HepG2 (cell line): Measurements from ENCODE around the gene NCBP3. TPM values are rescaled to one million over a fixed set of nuclear protein-coding genes. Genes with fewer than 3 reads are reported as not detected.

Experiments
- ATAC-seq: fragments of 200-7000 bp; cut with Tn5 transposase; 3 replicates; pipeline ENCODE4 v1.9.1; 2020; ENCODE audit warnings: mild to moderate bottlenecking, moderate library complexity
- BruUV-seq: library from RNA; stranded (reverse); fragments of 400-500 nt; replicated peaks from 2 replicates; lab custom pipeline; 2021; lab: Mats Ljungman, UMichigan
- CTCF ChIA-PET: fragments of 300-600 bp; formaldehyde crosslinking; extraction: SDS; loops from one replicate; lab custom pipeline; 2021; ENCODE audit warnings: low total read pairs, inconsistent platforms, low intra/inter-chr PET ratio; lab: Yijun Ruan, JAX
- POLR2A ChIA-PET: fragments of 350-600 bp; sonication (Branson Sonifier 250); formaldehyde crosslinking; loops from one replicate; lab custom pipeline; 2020; ENCODE audit warnings: antibody characterized with exemption, inconsistent platforms; lab: Yijun Ruan, JAX
- DNase-seq: peaks from one replicate; pipeline ENCODE4 v3.0.0-alpha.2; 2015; ENCODE audit warnings: low spot score
- FAIRE-seq: peaks from 3 replicates; lab custom pipeline; 2011; peaks lifted over from hg19 to GRCh38; lab: Jason Lieb, UNC
- H2AFZ ChIP-seq: one replicate; pipeline ENCODE4 v1.6.1; 2011; ENCODE audit warnings: low read length, inconsistent platforms
- H3K27ac ChIP-seq: fragments of 300-600 bp; 3 replicates; pipeline ENCODE4 v1.8.0; 2011; ENCODE audit warnings: mixed run types, mild to moderate bottlenecking, mixed read lengths, low read length, inconsistent platforms; ENCODE audit not compliant: insufficient read depth; ENCODE audit errors: extremely low read length
- H3K27me3 ChIP-seq, 2 experiments: fragments of 200-600 bp in 1 of 2; 2 replicates in 1 of 2; 3 replicates in 1 of 2; pipeline versions ENCODE4 v1.6.0 to v1.8.0; 2011; ENCODE audit warnings: low read length in 2 of 2, mild to moderate bottlenecking in 2 of 2, moderate library complexity in 2 of 2, inconsistent platforms in 1 of 2; ENCODE audit not compliant: insufficient read depth in 2 of 2, control insufficient read depth in 1 of 2
- H3K36me3 ChIP-seq, 2 experiments: fragments of 200-600 bp in 1 of 2; replicated peaks in 1 of 2; 2 replicates in 1 of 2; 3 replicates in 1 of 2; pipeline versions ENCODE4 v1.5.1 to v1.8.0; 2011; ENCODE audit warnings: low read length in 2 of 2, inconsistent platforms in 1 of 2; ENCODE audit not compliant: insufficient read depth in 2 of 2, control insufficient read depth in 1 of 2
- H3K4me1 ChIP-seq: 2 replicates; pipeline ENCODE4 v1.5.1; 2012; ENCODE audit warnings: low read length, inconsistent platforms; ENCODE audit not compliant: insufficient read depth
- H3K4me2 ChIP-seq: 2 replicates; pipeline ENCODE4 v1.6.0; 2011; ENCODE audit warnings: low read depth, low read length, inconsistent platforms
- H3K4me3 ChIP-seq, 3 experiments: fragments of 200-600 bp in 1 of 3; sonication (generic), shearing (Covaris generic) in 1 of 3; replicated peaks in 1 of 3; 2 replicates each; pipeline ENCODE4 v1.5.1; 2011 to 2016; ENCODE audit warnings: low read length in 3 of 3, inconsistent platforms in 2 of 3, low read depth in 2 of 3, mild to moderate bottlenecking in 2 of 3, control low read depth in 1 of 3, mixed read lengths in 1 of 3; ENCODE audit not compliant: insufficient read depth in 1 of 3
- H3K79me2 ChIP-seq: one replicate; pipeline ENCODE4 v1.6.1; 2011; ENCODE audit warnings: low read length, inconsistent platforms; ENCODE audit not compliant: insufficient read depth
- H3K9ac ChIP-seq: 2 replicates; pipeline ENCODE4 v1.6.0; 2011; ENCODE audit warnings: mild to moderate bottlenecking, low read depth, low read length, inconsistent platforms; ENCODE audit not compliant: insufficient read depth
- H3K9me3 ChIP-seq: 2 replicates; pipeline ENCODE4 v1.5.1; 2012; ENCODE audit warnings: mild to moderate bottlenecking, low read length
- H4K20me1 ChIP-seq: 2 replicates; pipeline ENCODE4 v1.6.0; 2011; ENCODE audit warnings: inconsistent platforms, mild to moderate bottlenecking, low read length, moderate library complexity; ENCODE audit not compliant: insufficient read depth
- ZFP82 ChIP-seq: sonication (generic); formaldehyde crosslinking; IDR thresholded peaks from 2 replicates; pipeline ENCODE4 v1.5.1; 2020; ENCODE audit warnings: mild to moderate bottlenecking, missing genetic modification reagents, borderline replicate concordance
- WGBS: methylation state at CpG from one replicate; pipeline ENCODE4 v1.1.6; 2017; ENCODE audit warnings: low lambda C conversion rate; 5-methylcytosine and 5-hydroxymethylcytosine counted together
- in situ Hi-C: cut with HindIII; loops from 2 replicates; pipeline ENCODE4 v1.10.0; 2017; ENCODE audit warnings: low pct_unique_long_range_greater_than_20kb; ENCODE audit not compliant: extremely low pct_ligation_motif_present
- intact Hi-C: fragments of 100-400 bp; cut with micrococcal nuclease; formaldehyde crosslinking; loops from one replicate; pipeline ENCODE4 v1.10.0; 2022; ENCODE audit not compliant: unreplicated experiment
- polyA plus RNA-seq, 8 experiments: library from polyadenylated mRNA; depleted of rRNA in 3 of 8; stranded (reverse) in 7 of 8; unstranded in 1 of 8; fragments of >200 nt; fragmentation: Illumina TruSeq in 4 of 8; extraction: Trizol in 4 of 8; gene quantifications; 2 replicates each; pipeline versions ENCODE4 v1.2.1 to v1.2.3, GENCODE V29; 2011 to 2016; ENCODE audit warnings: low read depth in 4 of 8, missing spikeins in 1 of 8, mixed read lengths in 1 of 8; ENCODE audit not compliant: insufficient read depth in 1 of 8
- total RNA-seq, 5 experiments: library from RNA; depleted of rRNA; stranded (reverse); fragments of >200 nt; fragmentation: Illumina TruSeq; extraction: Trizol; gene quantifications; 2 replicates each; pipeline ENCODE4 v1.2.3, GENCODE V29; 2016; ENCODE audit warnings: low read depth in 1 of 5
- TF ChIP-seq, protein P1 (sequence below): IDR thresholded peaks from 2 replicates; pipeline ENCODE4 v1.6.1; 2016; ENCODE audit warnings: missing compliant biosample characterization, missing genetic modification reagents, borderline replicate concordance
- TF ChIP-seq, protein P2 (sequence below): sonication (generic); formaldehyde crosslinking; IDR thresholded peaks from 2 replicates; pipeline ENCODE4 v1.4.0; 2020; ENCODE audit warnings: missing genetic modification reagents, borderline replicate concordance

The NCBP3 gene
- total and polyA plus RNA-seq, 2 of the 13 experiments (the other 11 are each of a cell fraction or from before 2014, with no cell fraction given), result 19.5 to 24.8 TPM

DNA sequence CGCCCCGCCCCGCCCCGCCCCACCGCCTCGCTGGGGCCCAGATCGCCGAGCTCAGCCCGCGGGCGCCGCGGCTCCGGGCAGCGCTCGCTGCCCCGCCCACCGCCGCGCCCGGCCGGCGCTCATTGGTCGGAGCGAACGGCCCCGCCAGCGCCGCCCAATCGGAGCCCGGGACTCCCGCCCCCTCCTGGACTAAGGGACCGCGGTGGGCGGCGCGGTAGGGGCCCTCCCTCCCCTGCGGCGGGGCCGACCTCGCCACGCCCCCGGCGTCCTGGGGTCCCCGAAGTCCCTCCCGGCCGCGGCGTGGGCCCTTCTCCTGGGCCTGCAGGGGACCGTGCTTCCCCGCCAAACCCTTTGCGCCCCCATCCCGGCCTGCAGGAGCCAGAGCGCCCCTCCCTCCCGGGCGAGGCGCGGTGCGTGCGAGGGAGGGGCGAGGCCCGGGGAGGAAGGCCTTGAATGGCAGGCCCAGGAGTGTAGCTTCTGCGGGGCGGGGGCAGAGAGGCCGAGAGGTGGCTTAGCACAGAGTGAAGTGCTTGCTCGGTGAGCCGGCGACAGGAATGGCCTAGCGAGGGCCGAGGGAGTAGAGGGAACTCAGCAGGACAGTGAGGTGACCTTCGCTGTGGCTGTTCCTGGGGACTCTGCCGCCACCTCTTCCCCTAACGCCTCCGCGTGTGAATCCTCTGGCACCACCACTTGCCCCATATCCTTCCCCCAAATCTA lies 47.1 kb upstream of the NCBP3 start, which contains the start of gene CAMKK1 (continued):
- TF ChIP-seq, protein P1, sequence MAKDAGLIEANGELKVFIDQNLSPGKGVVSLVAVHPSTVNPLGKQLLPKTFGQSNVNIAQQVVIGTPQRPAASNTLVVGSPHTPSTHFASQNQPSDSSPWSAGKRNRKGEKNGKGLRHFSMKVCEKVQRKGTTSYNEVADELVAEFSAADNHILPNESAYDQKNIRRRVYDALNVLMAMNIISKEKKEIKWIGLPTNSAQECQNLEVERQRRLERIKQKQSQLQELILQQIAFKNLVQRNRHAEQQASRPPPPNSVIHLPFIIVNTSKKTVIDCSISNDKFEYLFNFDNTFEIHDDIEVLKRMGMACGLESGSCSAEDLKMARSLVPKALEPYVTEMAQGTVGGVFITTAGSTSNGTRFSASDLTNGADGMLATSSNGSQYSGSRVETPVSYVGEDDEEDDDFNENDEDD (CRISPR knock-in tag), result peak; percentile 33; the same call in 1 of the 2 replicates

DNA sequence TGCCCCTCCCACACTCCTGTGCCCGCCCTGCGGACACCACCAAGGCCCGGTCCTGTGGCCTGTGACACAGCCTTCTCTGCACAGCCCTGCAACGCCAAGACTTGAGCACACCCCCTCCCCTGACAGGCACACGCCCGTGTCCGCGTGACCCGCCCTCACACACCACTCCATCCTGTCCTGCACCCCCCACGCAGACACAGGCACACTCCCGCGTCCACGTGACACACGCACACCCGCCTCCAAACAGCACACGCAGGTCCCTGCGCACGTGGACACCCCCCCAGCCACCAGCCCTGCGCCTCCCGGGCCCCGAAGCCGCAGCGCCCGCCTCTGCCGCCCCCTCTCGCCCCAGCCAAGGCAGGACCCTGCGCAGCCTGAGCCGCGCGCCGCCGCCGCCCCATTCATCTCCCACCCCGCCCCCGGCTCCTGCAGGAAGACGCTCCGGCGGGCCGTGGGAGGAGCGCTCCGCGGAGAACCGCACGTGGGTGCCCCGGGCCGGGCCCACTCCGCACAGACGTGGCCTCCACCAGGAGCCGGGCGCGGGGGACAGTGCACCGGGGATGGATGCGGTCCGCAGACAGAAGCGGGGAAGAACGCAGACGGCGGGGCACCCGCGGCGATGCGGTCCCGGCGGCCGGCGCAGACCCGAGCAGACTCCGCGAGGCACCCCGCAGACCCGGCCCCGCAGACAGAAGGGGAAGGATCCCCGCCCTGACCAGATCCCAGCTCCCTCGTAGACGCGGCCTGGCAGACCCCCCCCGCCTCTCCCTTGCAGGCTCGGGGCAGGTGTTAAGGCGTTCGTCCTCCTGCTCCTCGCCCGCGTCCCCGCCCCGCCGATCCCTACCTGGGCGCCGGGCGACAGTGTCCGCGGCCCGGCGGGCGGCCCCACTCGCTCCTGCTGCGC lies 46.3 kb upstream of the NCBP3 start:
- 1% methylated on average over 17 of the region's 96 CpGs for WGBS
- 0 out of 2 replicates have a peak, but pooled peaks have one; percentile 44 for TF ChIP-seq ZFP82 (CRISPR knock-in tag)
- TF ChIP-seq, protein P2, sequence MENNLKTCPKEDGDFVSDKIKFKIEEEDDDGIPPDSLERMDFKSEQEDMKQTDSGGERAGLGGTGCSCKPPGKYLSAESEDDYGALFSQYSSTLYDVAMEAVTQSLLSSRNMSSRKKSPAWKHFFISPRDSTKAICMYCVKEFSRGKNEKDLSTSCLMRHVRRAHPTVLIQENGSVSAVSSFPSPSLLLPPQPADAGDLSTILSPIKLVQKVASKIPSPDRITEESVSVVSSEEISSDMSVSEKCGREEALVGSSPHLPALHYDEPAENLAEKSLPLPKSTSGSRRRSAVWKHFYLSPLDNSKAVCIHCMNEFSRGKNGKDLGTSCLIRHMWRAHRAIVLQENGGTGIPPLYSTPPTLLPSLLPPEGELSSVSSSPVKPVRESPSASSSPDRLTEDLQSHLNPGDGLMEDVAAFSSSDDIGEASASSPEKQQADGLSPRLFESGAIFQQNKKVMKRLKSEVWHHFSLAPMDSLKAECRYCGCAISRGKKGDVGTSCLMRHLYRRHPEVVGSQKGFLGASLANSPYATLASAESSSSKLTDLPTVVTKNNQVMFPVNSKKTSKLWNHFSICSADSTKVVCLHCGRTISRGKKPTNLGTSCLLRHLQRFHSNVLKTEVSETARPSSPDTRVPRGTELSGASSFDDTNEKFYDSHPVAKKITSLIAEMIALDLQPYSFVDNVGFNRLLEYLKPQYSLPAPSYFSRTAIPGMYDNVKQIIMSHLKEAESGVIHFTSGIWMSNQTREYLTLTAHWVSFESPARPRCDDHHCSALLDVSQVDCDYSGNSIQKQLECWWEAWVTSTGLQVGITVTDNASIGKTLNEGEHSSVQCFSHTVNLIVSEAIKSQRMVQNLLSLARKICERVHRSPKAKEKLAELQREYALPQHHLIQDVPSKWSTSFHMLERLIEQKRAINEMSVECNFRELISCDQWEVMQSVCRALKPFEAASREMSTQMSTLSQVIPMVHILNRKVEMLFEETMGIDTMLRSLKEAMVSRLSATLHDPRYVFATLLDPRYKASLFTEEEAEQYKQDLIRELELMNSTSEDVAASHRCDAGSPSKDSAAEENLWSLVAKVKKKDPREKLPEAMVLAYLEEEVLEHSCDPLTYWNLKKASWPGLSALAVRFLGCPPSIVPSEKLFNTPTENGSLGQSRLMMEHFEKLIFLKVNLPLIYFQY (CRISPR knock-in tag), result no peak

More for the DNA sequence above, 46.3 kb upstream of the NCBP3 start:
- peak overlapping the region; percentile 90 for H3K4me2 ChIP-seq
- DNase-seq (peak; percentile 19), ATAC-seq (peak; percentile 46), FAIRE-seq (no peak)
- H3K9me3 ChIP-seq, result no peaks in the 10 kb centered on the region
- no peaks in the 10 kb centered on the region for H4K20me1 ChIP-seq
- no TSS peak for BruUV-seq
- ChIA-PET CTCF (no interaction called here), POLR2A (interaction anchor here (1.0 to 3.5 kb wide), 3 partner anchors 12 to 90 kb away, joined by 3 to 47 read pairs (median 4); partner anchors contain the start of gene NCBP3)
- no peaks in the 10 kb centered on the region for H3K36me3 ChIP-seq
- peak overlapping the region; percentile 51 to 77 (median 70) for H3K4me3 ChIP-seq
- H3K4me1 ChIP-seq, result peaks cover 35% of the 10 kb centered on the region
- no peaks in the 10 kb centered on the region for H3K79me2 ChIP-seq
- no peak overlapping the region for H2AFZ ChIP-seq
- peaks cover 0 to 12% of the 10 kb centered on the region in 2 experiments; a peak in 1 of 5 replicates for H3K27me3 ChIP-seq
- in situ Hi-C loops, result no loop called here
- no peak overlapping the region for H3K27ac ChIP-seq
- peak overlapping the region; percentile 39; the same call in 1 of the 2 replicates for H3K9ac ChIP-seq
- intact Hi-C loops, result no loop called here
